ENCODE results near the gene OR10H1. TPM values are rescaled to one million over a fixed set of nuclear protein-coding genes. Genes with fewer than 3 reads are reported as not detected.

The OR10H1 gene
- total and polyA plus RNA-seq, 7 donors: not detected

DNA sequence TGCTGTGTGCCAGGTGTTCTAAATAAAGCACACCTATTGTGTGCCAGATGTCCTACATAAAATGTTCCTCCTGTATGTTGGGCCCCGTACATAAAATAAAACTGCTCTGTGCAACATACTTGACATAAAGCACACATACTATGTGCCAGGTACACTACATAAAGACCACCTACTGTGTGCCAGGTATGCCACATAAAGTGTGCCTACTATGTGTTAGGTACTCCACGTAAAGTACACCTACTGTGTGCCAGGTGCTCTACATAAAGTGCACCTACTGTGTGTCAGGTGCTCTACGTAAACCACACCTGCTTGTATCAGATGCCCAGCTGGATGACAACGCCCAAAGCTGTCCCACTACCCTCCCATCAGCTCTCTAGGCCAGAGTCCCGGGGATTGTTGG, 33.8 kb downstream of the OR10H1 start:
- no peaks in the 10 kb centered on the region for H3K27me3 ChIP-seq (ENCODE audit: insufficient read depth in 3 of 3, low read length in 2 of 3)
- ATAC-seq (no peak), DNase-seq (no peak)
- WGBS, 3 donors: 72 to 76% (median 76%) methylated on average over 5 of the region's 5 CpGs
- H3K4me1 ChIP-seq: no peaks in the 10 kb centered on the region
- H3K9me3 ChIP-seq: no peaks in the 10 kb centered on the region
- no peak overlapping the region for H3K4me3 ChIP-seq
- H3K27ac ChIP-seq: no peak overlapping the region
- TF ChIP-seq, protein P1, sequence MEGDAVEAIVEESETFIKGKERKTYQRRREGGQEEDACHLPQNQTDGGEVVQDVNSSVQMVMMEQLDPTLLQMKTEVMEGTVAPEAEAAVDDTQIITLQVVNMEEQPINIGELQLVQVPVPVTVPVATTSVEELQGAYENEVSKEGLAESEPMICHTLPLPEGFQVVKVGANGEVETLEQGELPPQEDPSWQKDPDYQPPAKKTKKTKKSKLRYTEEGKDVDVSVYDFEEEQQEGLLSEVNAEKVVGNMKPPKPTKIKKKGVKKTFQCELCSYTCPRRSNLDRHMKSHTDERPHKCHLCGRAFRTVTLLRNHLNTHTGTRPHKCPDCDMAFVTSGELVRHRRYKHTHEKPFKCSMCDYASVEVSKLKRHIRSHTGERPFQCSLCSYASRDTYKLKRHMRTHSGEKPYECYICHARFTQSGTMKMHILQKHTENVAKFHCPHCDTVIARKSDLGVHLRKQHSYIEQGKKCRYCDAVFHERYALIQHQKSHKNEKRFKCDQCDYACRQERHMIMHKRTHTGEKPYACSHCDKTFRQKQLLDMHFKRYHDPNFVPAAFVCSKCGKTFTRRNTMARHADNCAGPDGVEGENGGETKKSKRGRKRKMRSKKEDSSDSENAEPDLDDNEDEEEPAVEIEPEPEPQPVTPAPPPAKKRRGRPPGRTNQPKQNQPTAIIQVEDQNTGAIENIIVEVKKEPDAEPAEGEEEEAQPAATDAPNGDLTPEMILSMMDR (IDR thresholded peaks at IDR 0.05): no peak
- intact Hi-C loops (cut with DNase I): no loop called here
- no peaks in the 10 kb centered on the region for H3K36me3 ChIP-seq (ENCODE audit: insufficient read depth in 1 of 2, low read depth in 1 of 2)

DNA sequence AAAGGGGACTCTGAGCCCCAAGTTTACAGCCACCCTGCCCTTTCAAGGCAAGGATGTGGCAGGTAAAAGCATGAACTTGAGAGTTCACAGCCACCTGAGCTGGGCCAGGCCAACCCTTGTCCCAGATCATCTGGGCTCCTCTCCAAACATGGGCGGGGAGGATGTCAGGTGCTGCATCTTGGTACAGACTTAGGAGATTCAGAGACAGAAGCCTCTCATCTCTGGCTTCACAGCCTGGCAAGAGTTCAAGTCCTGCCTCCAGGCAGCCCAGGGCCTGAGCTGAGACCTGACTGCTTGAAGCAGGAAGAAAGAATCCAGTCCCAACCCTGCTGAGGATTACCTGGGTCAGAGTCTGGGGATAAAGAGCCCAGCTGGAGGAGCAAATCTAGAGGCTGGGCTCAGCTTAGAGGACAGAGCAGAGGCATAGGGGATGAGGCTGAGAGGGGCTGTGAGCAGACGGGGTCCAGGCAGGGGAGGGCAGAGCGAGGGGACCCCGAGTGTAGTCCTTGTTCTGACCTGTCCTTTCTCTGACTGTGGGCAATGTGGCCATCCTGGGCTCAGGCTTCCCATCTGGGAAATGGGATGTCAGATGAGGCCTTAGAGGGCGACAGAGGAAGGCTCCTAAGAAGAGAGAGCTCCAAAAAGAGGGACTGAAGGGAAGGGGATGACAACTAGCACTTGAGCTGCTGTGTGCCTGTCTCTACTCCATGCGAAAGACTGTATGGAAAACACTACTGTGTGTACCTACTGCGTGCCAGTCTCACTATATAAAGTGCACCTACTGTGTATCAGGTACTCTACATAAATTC, 34.6 kb downstream of the OR10H1 start:
- H3K27ac ChIP-seq: peak overlapping the region; percentile 10
- H3K4me1 ChIP-seq: no peaks in the 10 kb centered on the region
- no peaks in the 10 kb centered on the region for H3K27me3 ChIP-seq (ENCODE audit: insufficient read depth in 3 of 3, low read length in 2 of 3)
- DNase-seq (no peak), ATAC-seq (no peak)
- intact Hi-C loops (cut with DNase I): no loop called here
- TF ChIP-seq, protein P1 (IDR thresholded peaks at IDR 0.05): no peak
- H3K36me3 ChIP-seq (ENCODE audit: insufficient read depth in 1 of 2, low read depth in 1 of 2): no peaks in the 10 kb centered on the region
- no peak overlapping the region for H3K4me3 ChIP-seq
- H3K9me3 ChIP-seq: no peaks in the 10 kb centered on the region
- 76 to 81% (median 78%) methylated on average over 7 of the region's 7 CpGs for WGBS, 3 donors

DNA sequence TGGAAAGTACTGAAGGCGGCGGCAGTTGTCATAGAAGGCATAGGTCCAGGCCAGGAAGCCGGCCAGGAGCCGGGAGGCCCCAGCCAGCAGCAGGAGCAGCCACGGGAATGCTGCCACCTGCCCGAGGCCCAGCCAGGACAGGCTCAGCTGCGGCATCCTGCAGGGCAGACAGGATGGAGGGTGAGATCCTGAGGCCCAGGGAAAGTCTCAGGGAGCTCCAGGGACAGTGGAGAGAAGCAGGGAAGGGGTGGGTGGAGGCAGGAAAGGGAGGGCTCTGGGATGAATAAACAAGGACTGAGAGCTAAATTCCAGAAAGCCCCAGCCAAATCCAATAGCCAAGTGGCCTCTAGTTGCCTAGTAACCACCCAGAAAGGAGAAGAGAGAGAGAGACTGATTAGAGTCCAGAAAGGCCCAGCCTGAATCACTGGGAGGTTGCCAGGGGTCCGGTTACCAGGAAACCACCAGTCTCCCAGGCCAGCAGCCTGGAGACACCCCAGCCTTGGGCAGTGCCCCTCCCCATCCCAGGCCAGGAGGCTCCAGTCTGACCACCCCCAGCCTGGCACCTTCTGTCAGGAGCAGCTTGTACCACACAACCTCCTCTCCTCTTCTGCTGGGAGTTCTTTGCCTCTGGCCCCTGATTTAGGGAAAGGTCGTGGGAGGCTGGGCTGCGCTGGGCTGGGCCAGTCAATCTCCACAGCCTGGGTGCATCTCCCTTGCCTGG, 35.5 kb downstream of the OR10H1 start:
- intact Hi-C loops (cut with DNase I): no loop called here
- H3K4me3 ChIP-seq: no peak overlapping the region
- TF ChIP-seq, protein P1 (IDR thresholded peaks at IDR 0.05): no peak
- DNase-seq (peak; percentile 67 to 80), ATAC-seq (peak in 2 of 4 donors; percentile 59 to 61)
- no peaks in the 10 kb centered on the region for H3K9me3 ChIP-seq
- H3K4me1 ChIP-seq: no peaks in the 10 kb centered on the region
- H3K27me3 ChIP-seq (ENCODE audit: insufficient read depth in 3 of 3, low read length in 2 of 3): no peaks in the 10 kb centered on the region
- WGBS, 3 donors: 5 to 6% (median 6%) methylated on average over 10 of the region's 10 CpGs
- H3K27ac ChIP-seq: peak overlapping the region; percentile 10
- no peaks in the 10 kb centered on the region for H3K36me3 ChIP-seq (ENCODE audit: insufficient read depth in 1 of 2, low read depth in 1 of 2)

DNA sequence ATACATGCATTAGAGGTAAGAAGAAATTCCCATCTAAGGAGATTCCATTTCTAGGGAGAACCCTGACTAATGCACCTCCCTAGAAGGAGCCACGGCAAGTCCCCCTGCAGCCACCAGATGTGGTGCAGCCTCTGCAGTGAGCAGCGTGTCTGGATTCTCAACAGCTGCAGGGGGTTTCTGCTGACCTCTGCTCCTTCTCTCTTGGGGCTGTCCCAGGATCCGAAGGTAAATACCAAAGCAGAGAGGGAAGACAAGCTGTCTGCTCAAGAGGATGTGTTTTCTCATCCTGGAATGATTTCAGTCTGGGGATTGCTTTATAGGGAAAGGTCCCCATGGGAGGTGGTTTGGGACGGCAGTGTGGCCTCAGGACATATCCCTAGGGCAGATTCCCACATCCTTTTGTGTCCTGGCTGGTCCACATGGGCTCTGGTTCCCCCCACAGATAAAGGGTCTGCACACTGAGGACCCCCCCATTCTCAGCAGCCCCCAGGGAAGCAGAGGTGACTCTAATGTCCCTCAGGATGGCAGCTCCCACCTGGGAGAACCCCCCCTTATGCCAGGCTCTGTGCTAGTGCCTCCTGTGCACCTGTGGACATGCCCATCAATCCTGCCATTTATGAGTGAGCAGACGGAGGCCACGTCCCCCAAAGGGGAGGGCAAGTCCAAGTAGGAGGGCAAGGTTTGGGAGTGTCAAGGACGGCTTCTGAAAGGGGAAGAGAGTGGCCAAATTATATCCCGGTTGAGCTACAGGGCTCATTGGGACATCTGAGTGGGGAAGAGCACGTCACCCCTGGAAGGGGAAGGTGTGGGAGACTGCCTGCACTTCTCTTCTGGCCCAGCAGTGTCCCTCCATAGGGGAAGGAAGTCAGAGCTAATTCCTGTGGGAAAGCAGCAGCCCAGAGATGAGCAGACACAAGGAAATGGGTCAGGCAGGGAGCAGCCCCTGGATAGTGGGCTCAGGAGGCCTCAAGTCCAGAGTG, 38.2 kb downstream of the OR10H1 start:
- no peak overlapping the region for H3K27ac ChIP-seq
- no peaks in the 10 kb centered on the region for H3K27me3 ChIP-seq (ENCODE audit: insufficient read depth in 3 of 3, low read length in 2 of 3)
- no peaks in the 10 kb centered on the region for H3K9me3 ChIP-seq
- no peaks in the 10 kb centered on the region for H3K36me3 ChIP-seq (ENCODE audit: insufficient read depth in 1 of 2, low read depth in 1 of 2)
- WGBS, 3 donors: 23 to 34% (median 33%) methylated on average over 9 of the region's 9 CpGs
- H3K4me1 ChIP-seq: no peaks in the 10 kb centered on the region
- no peak for ATAC-seq
- no peak for DNase-seq
- no peak overlapping the region for H3K4me3 ChIP-seq
- TF ChIP-seq, protein P1 (IDR thresholded peaks at IDR 0.05): no peak
- intact Hi-C loops (cut with DNase I): no loop called here

Measured in psoas muscle (tissue), 8 donors.